GM19372 (cell line): ENCODE data around the gene ABHD4.
"Not testable (repeated sequence)": the region's sequence is repeated elsewhere in the genome, so short reads cannot be mapped to it uniquely, and the experiment has no call there.

Experiments
- ATAC-seq: cut with Tn5 transposase; IDR thresholded peaks from one replicate; pipeline ENCODE4 v1.9.1; 2021; ENCODE audit warnings: mild to moderate bottlenecking, low read depth, moderate library complexity; ENCODE audit not compliant: unreplicated experiment

The ABHD4 gene

DNA sequence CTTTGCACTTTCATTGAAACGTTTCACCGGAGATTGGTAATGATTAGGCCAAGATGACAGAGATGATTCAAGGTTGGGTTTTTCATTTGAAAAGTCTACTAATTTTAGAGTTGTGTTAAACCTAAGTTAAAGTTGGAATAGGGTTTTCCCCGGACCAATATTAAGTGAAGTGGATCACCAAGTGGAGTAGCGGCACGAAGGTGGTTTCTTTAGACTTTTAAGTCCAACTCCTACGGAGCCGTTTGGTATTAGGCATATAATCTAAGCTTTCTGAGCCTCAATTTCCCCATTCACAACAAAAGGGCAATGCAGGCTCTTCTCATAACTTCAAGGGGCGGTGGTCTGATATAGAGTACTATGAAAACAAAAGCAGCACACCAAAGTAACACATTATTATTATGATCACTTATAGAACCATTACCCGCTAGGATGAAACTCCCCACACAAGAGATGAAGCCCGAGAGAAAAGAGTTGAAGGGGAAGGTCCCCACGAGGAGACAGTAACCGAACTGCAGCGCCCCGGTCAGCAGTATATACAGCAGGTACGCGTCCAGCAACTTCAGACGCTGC, 9.5 kb upstream of the ABHD4 start:
- no peak for ATAC-seq

DNA sequence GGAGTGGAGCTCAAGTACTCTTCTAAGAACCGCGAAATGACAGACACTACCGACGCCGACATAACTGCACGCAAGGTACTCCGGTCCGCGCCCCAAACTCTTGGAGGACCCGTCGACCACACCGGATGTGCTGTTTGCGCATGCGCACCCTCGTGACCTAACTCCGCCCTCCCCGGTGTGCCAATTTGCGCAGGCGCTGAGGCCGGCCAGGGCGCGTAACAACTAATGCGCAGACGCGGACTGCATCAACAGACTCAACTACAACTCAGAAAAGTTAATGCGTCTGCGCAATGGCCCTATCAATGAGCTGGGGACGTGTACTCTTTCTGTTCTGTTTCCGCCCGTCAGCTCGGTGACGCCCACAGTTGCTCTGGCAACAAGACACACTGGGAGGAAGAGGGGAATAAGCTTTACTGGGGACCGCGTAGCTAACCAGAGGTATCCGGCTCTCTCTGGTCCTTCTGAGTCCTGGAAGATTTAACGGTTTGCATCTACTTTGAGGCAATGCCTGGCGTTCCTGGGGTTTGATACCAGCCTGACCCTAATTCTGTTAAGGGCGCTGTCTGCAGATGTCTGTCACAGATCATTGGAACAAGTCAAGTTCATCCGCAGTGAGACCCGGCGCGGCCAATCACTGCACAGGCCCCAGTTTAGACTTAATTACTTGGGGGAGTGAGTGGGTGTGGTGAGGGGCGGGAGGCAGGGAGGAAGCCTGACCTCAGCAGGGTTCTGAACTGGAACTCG, 8.8 kb upstream of the ABHD4 start, which contains the start of gene DAD1:
Gene DAD1 (minus strand): TSS at position 129 of the 744 bp plus-strand sequence. CDS start 67 bp downstream, at position 62.
- ATAC-seq = peak; percentile 89

DNA sequence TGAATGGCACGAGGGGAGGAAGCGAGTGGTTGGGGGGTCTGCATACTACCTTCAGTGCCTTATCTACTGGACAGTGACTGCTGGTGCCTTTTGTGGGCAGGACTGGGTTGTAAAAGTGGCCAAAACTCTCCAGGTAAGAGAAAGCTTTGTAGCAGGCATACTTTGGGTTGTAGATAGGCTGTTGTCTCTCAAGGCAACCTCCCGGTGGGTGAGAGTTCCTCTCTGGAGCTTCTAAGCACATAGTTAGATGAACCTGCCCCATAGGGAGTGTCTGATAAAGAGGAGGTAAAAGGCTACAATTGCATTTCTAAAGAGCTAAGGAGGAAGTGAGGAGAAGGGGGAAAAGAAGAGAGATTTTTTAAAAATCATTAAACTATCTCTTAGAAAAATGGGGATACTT, 4.9 kb upstream of the ABHD4 start:
- no peak for ATAC-seq

DNA sequence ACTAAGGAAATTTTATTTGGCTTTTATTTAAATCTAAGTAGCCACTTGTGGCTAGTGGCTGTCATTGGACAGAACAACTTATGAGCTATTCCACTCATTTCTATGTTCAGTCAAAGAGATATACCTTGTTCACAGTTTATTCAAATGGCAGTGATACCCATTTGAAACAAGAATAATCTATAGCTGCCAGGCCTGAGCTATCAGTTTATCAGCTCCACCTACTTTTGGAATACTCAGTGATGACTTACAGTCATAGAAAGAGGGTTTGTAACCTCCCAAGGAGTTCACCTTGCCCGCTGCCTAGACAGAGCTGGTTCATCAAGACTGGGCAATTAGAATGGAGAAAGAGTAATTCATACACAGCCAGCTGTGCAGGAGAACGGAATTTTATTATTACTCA, 4.5 kb upstream of the ABHD4 start:
- no peak for ATAC-seq

DNA sequence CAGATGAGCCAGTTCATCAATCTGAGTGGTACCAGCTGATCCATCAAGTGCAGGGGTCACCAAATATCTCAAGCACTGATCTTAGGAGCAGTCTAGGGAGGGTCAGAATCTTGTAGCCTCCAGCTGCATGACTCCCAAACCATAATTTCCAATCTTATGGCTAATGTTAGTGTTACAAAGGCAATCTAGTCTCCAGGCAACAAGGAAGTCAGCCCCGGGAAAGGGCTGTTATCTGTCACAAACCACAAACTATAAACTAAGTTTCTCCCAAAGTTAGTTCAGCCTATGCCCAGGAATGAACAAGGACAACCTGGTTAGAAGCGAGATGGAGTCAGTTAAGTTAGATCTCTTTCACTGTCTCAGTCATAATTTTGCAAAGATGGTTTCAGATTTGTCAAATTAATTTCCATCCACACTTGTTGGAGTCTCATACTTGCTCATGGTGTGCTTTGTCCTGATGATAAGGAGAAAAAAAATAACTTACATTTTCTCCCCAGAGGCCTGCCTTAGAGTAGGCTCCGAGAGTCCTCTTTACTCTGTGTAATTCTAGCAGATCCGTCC, 3.9 kb upstream of the ABHD4 start:
- no peak for ATAC-seq

DNA sequence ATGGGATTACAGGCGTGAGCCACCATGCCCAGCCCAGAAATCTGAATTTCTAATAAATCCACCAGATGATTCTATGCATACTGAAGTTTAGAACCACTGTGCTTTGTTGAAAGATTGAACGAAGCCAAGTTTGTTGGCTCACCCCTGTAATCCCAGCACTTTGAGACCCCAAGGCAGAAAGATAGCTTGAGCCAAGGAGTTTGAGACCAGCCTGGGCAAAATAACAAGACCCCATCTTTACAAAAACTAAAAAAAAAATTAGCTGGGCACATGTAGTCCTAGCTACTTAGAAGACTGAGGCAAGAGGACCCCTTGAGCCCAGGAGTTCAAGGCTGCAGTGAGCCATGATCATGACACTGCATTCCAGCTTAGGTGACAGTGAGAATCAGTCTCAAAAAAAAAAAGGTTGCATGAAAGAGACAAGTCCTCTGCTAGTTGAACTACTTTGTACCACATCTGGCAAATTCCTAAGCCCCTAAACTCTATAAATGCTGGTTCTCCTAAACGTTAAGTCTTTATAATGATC, 1.7 kb upstream of the ABHD4 start:
- ATAC-seq = no peak

DNA sequence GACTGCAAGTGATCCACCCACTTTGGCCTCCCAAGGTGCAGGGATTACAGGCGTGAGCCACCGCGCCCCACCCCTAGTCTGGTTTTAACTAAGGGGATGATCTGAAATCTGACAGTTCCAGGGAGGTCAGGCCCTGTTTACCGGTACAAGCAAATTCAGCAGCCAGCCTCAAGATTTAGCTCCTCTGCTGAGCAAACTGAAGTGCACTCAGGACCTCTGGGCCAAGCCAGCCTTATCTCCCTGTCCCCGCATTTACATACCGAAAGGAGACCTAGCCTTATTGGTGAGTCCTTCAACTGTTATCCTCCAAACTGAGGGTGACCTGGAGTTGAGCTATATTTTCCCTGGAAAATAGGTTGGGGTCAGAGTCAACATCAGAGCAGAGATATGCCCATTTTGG, 835 bp upstream of the ABHD4 start:
- no peak for ATAC-seq

DNA sequence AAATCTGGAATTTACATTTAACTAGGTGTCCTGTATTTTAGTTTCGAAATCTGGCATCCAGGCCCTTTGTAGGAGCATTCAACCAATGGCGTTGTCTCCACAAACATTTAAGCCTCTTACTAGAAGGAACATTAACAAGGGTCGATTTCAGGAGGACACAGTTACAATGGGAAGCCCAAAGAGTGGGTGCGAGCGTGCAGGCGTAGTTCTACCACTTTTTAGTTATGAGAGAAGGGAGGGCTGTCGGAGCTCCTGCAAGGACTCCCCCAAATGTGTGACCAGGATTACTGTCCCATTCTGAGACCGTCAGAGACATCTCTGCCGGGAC, 365 bp upstream of the ABHD4 start:
- peak; percentile 35 for ATAC-seq

DNA sequence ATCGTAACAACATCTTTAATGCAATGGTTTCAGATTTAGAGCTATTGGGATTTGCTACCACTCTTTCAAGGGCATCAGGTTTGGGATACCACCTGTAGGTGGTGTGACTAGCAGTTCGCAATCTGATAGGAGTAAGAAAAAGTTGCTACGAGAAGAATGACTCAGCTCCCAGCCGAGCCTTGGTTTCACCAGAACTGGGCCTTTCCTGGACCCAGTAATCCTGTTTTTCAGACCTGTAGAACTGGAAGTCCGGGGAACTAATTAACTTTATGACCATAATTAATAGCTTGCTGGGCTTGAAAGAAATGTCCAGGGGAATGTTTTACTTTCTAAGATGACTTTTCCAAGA, 770 bp downstream of the ABHD4 start:
- no peak for ATAC-seq

DNA sequence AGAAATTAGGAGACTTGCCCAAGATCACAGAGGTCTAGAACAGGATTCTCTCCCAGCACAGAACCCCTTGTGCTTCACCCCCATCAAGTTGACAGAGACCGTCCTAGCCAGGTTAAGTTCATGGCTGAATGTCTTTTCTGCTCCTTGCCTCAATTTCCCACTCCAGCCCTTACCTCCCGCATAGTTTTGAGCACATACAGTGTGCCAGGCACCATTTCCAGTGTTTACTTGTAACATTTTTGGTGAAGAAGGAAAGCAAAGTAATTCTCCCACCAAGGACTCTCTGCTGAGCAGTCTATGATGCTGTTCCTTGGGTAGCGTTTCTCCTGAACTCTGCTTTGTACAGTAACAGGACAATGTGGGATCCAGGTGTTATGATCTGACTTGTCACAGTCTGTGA, 1.2 kb downstream of the ABHD4 start:
- no peak for ATAC-seq

DNA sequence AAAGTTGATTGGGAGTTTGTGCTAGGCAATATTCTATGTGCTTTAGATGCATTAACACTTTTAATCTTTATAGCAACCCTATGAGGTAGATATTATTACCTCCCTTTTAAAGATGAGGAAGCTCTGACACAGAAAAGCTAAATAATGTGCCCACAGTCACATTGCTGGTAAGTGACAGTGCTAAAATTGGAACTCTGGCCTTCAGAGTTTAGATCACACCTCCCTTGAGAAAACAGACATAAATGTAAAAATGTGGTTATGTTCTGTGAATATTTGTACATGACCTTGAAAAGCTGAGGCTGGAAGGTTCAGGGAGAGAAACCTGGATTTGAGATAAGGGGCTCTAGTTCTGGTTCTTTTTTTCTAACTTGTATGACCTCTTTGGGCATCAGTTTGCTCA, 1.9 kb downstream of the ABHD4 start:
- ATAC-seq = no peak

DNA sequence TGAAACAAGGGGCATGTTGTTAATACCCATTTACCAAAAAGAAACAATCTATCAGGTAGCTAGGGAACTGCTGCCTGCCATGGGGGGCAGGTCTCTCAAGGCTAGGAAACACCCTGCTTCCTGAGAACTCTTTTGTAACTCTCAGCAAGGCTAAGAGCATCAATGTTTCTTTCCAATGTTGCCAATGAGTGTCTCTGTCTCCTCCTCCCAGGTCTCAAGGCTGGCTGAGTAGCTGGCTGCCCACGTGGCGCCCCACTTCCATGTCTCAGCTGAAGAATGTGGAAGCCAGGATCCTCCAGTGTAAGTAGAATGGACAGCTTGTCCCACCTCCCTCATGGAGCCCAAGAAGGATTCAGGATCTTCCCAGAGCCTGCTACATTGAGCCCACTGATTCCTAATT, 3.4 kb downstream of the ABHD4 start:
- ATAC-seq = no peak

DNA sequence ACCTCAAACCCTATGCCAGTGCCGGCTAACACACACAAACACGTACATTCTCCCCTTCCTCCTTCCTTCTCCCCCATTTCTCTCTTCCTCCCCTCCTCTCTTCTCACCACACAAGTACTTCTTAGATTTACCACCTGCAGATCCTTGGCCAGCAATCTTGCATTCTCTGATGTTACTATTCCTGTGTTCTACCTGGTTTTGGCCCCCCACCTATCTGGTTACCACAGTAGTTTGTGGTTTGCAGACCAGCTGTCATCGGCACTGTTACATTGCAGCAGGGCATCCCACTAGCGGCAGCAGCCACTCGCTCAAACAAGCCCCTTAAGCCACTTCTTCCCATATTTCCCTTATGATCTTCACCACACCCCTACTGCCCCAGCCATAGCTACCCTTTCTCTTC, 3.9 kb downstream of the ABHD4 start:
- ATAC-seq = no peak

DNA sequence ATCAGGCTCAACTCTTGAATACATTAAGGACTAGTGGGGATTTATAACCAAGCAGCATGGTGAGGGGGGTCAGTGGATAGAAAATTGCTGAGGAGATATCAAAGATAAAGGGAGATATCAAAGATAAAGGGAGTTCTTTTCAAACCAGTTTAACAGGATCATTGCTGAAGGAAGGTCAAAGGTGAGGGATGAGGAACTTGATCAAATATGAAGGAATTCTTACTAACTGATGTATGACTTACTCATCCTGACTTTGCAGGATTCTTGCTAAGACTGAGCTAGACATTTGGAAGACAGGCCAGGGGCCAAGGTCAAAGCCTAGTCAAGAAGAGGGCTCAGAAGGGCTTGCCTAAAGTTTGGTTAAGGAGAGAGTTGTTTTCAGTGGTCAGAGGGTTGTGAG, 4.8 kb downstream of the ABHD4 start:
- no peak for ATAC-seq

DNA sequence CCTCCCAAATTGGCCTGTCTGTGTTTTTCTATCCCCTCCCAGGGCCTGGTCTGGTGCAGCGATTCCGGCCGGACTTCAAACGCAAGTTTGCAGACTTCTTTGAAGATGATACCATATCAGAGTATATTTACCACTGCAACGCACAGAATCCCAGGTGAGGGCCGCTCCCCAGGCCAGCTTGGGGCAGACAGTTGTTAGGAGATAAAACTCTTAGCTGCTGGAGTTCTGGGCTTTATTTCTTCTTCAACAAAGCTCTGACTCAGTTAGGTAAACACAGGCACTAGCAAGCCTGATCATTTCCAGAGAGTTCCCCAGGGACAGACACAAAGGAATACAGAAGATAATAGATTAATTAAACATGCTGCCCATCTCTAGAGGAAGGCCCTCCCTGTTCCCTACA, 8.3 kb downstream of the ABHD4 start:
- ATAC-seq = no peak

DNA sequence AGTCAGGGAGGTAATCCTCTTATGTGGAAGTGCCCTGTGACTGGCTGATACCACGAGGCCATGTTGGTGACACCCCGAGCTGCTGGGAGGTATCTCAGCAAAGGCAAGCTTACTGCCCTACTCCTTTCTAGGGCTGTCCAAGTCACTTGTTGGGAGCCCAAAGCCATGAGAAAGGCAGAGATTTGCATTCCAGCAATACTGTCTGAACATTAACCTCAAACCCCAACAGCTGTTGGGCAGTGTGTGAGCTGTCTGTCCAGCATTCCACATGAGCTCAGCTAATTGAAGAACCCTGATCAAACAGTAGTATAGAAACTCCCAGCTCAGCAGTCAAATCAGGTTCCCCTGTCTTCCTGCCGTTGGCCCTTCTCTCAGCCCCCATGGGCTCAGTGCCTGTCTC, 9.2 kb downstream of the ABHD4 start:
- ATAC-seq = no peak

DNA sequence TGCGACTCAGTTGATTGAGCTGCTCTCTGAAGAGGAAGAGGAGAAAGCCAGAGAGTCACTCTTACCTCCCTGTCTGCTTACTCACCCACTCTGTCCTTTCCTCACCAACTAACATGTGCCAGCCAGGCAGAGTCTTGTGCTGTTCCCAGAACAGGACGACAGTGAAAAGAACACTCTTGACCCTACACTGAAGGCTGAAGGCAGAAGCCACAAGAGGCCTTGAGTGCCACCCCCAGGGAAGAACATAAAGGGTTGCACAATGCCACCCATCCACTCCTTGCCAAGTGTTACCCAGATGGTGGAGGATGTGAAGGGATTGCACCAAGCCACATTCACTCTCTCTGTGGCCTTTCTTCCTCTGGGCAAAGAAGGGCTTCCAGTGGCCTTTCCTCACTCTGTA, 12.8 kb downstream of the ABHD4 start:
- ATAC-seq = no peak

DNA sequence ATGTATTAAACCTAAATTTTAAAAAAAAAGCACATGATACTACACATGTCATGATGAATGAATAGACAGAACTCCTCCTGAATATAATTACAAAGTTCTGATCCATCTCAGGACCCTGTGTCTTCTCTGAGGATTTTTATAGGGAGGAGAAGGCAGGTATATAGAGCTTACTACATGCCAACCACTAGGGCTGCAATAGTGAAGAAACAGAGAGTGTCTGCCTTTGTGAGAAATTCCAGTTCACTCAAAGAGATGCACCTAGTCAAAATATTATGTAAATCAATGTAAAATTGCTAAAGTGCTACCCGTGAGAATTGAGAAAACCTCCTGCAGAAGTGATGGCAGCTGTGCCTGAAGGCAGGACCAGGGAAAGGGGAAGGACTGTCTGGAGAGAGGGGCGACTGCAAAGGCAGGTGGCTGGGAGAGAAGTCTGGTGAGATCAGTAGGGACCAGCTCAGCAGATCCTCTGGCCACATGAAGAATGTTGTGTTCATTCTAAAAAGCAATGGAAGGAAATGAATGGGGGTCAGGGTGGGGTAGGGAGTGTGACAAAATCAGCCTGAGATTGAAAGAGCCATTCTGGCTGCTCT, 15.1 kb downstream of the ABHD4 start:
- no peak for ATAC-seq

DNA sequence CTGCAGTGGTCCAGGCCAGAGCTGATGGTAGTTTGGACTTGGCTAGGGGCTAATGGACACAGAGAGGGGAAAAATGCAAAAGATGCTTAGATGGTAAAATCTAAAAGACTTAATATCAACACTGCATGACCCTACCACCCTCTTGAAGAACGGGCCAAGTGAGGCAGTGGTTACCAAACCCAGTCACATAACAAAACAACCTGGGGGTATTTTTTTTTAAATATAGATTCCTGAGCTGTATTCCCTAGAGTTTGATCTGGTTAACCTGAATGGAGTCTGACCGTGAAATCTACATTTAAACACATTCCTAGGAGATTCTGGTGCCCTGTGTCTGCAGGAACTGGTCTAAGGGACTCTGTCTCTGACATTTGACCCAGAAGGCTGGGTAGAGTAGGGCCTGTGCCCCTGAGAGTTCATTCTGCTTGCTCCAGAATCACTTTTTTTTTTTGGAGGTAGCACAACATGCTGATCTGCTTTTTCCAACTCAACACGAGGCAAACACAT, 15.7 kb downstream of the ABHD4 start:
- no peak for ATAC-seq

DNA sequence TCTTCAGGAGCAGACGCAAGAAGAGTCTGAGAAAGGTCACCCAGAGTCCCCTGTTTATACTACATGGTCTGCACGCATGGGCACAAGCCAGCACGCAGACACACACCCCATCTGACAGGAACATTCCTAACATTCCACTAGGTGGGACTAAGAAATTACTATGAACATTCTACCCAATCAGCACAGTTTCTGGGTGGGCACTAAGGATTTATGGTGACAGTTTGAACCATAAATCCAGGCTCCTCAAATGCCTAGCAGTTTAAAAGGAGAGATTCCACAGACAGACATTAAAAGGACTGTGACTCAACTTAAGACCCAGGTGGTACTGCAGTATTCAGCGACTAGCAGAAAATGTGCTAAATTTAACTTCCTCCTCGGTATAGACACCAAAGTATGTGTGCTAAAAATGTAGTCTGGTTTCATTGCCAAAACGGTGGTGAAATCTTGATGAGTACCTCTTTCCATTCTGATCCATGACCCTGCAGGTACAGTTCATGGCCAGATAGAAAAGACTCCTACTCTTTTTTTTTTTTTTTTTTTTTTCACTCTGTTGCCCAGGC, 16.2 kb downstream of the ABHD4 start:
- ATAC-seq = no peak

DNA sequence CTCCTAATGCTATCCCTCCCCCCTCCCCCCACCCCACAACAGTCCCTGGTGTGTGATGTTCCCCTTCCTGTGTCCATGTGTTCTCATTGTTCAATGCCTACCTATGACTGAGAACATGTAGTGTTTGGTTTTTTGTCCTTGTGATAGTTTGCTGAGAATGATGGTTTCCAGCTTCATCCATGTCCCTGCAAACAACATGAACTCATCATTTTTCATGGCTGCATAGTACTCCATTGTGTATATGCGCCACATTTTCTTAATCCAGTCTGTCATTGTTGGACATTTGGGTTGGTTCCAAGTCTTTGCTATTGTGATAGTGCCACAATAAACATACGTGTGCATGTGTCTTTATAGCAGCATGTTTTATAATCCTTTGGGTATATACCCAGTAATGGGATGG, 17.7 kb downstream of the ABHD4 start:
- not testable (repeated sequence) for ATAC-seq
